ENCODE data around the gene MX2. TPM values are rescaled to one million over a fixed set of nuclear protein-coding genes. Genes with fewer than 3 reads are reported as not detected.
A peak's percentile ranks its signal among the peaks of the same experiment; 100 is the strongest.

MX2 gene
- total RNA-seq, 2 donors from 2014 or later = 1.6 to 11.4 TPM

- WGBS, 2 experiments (ENCODE audit: insufficient coverage in 1 of 2, insufficient read length in 1 of 2) = 12 to 29% methylated on average over 11 to 55 of the region's 55 CpGs
- peaks cover 42% of the 10 kb centered on the region for H3K27me3 ChIP-seq (ENCODE audit: control insufficient read depth, insufficient read depth, low read length, poor library complexity, severe bottlenecking)
- H3K9ac ChIP-seq (ENCODE audit: extremely low read depth, low read length, poor library complexity, severe bottlenecking) = no peak within 1 kb of the TSS
- Mint-ChIP-seq H3K27me3 (ENCODE audit: insufficient read depth) (peaks cover 32% of the 10 kb centered on the region), H3K4me1 (peaks cover 9% of the 10 kb centered on the region), H3K9me3 (no peaks in the 10 kb centered on the region), H3K36me3 (ENCODE audit: low read depth) (no peaks in the 10 kb centered on the region), H3K4me3 (peak within 1 kb of the TSS; percentile 58), H3K27ac (no peak within 1 kb of the TSS)
- peak; percentile 91 for DNase-seq
- H3K36me3 ChIP-seq (ENCODE audit: control insufficient read depth, insufficient read depth, low read length) = no peaks in the 10 kb centered on the region
- H3K4me3 ChIP-seq (ENCODE audit: low read length) = peak within 1 kb of the TSS; percentile 72
- no peaks in the 10 kb centered on the region for H3K4me1 ChIP-seq (ENCODE audit: control insufficient read depth, insufficient read depth, low read length)
- TF ChIP-seq CTCF (conservative IDR thresholded peaks at IDR 0.05) = no peak
- H3K9me3 ChIP-seq (ENCODE audit: control insufficient read depth, low read length) = no peaks in the 10 kb centered on the region
- no peak within 1 kb of the TSS for H3K27ac ChIP-seq (ENCODE audit: low read depth, low read length)
Observed at GRCh38 chr21:41316200-41317062, 45.4 kb upstream of the MX2 start, which contains the start of gene FAM3B. Gene FAM3B, plus strand, starts transcription at chr21:41316801. Its CDS starts 79 bp downstream, at chr21:41316880.

GRCh38 chr21:41317063-41317392 lies 44.8 kb upstream of the MX2 start:
- Mint-ChIP-seq H3K27ac (no peak overlapping the region), H3K9me3 (no peaks in the 10 kb centered on the region), H3K27me3 (ENCODE audit: insufficient read depth) (peaks cover 32% of the 10 kb centered on the region), H3K36me3 (ENCODE audit: low read depth) (no peaks in the 10 kb centered on the region), H3K4me1 (peaks cover 12% of the 10 kb centered on the region), H3K4me3 (peak overlapping the region; percentile 58)
- H3K4me3 ChIP-seq (ENCODE audit: low read length) = peak overlapping the region; percentile 72
- no peak for DNase-seq
- H3K9me3 ChIP-seq (ENCODE audit: control insufficient read depth, low read length) = no peaks in the 10 kb centered on the region
- peaks cover 1% of the 10 kb centered on the region for H3K4me1 ChIP-seq (ENCODE audit: control insufficient read depth, insufficient read depth, low read length)
- no peak overlapping the region for H3K27ac ChIP-seq (ENCODE audit: low read depth, low read length)
- peaks cover 42% of the 10 kb centered on the region for H3K27me3 ChIP-seq (ENCODE audit: control insufficient read depth, insufficient read depth, low read length, poor library complexity, severe bottlenecking)
- 15 to 38% methylated on average over 5 to 19 of the region's 19 CpGs for WGBS, 2 experiments (ENCODE audit: insufficient coverage in 1 of 2, insufficient read length in 1 of 2)
- H3K36me3 ChIP-seq (ENCODE audit: control insufficient read depth, insufficient read depth, low read length) = no peaks in the 10 kb centered on the region
- H3K9ac ChIP-seq (ENCODE audit: extremely low read depth, low read length, poor library complexity, severe bottlenecking) = no peak overlapping the region
- no peak for TF ChIP-seq CTCF (conservative IDR thresholded peaks at IDR 0.05)

DNA sequence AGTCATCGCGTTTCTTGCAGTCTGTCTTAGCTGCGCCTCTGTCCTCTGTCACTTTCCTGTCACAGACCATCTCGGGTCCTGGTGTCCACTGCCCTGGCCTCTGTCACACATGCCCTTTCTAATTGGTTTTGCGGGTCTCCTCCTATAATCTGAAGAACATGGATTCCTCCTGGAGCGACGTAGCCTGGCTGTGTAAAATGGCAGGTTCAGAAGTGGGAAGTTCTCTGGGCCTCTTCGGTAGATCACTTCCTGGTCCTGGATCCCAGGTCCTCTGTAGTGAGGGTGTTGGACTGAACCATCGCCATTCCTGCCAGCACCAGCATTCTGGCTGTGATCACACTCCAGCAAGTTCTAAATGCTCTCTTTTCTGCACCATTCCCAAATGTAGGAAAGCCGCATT lies 44.4 kb upstream of the MX2 start:
- Histone ChIP-seq H3K36me3 (ENCODE audit: control insufficient read depth, insufficient read depth, low read length) (no peaks in the 10 kb centered on the region), H3K27ac (ENCODE audit: low read depth, low read length) (no peak overlapping the region), H3K4me1 (ENCODE audit: control insufficient read depth, insufficient read depth, low read length) (peaks cover 5% of the 10 kb centered on the region), H3K4me3 (ENCODE audit: low read length) (peak overlapping the region; percentile 72), H3K9me3 (ENCODE audit: control insufficient read depth, low read length) (no peaks in the 10 kb centered on the region), H3K27me3 (ENCODE audit: control insufficient read depth, insufficient read depth, low read length, poor library complexity, severe bottlenecking) (peaks cover 42% of the 10 kb centered on the region), H3K9ac (ENCODE audit: extremely low read depth, low read length, poor library complexity, severe bottlenecking) (no peak overlapping the region)
- Mint-ChIP-seq H3K9me3 (no peaks in the 10 kb centered on the region), H3K4me1 (peaks cover 15% of the 10 kb centered on the region), H3K4me3 (peak overlapping the region; percentile 58), H3K36me3 (ENCODE audit: low read depth) (no peaks in the 10 kb centered on the region), H3K27me3 (ENCODE audit: insufficient read depth) (peaks cover 32% of the 10 kb centered on the region), H3K27ac (no peak overlapping the region)
- 81% methylated on average over 6 to 10 of the region's 10 CpGs for WGBS, 2 experiments (ENCODE audit: insufficient coverage in 1 of 2, insufficient read length in 1 of 2)
- no peak for TF ChIP-seq CTCF (conservative IDR thresholded peaks at IDR 0.05)
- no peak for DNase-seq
